Spinal cord (tissue), 10 donors: ENCODE data around the gene PXN. TPM values are rescaled to one million over a fixed set of nuclear protein-coding genes. Genes with fewer than 3 reads are reported as not detected.
"Not testable (repeated sequence)": the region's sequence is repeated elsewhere in the genome, so short reads cannot be mapped to it uniquely, and the experiment has no call there.

Experiments
- DNase-seq, 6 donors: peaks; one replicate each; pipeline versions ENCODE4 v3.0.0 to v3.0.0-alpha.2; 2013 to 2015; ENCODE audit warnings: low spot score in 6 of 6, low read depth in 4 of 6
- H3K27ac ChIP-seq: one replicate; pipeline ENCODE4 v1.5.1; 2013; ENCODE audit warnings: low read depth, low read length, control low read depth
- H3K27me3 ChIP-seq: one replicate; pipeline ENCODE4 v1.6.1; 2013; ENCODE audit warnings: low read length; ENCODE audit not compliant: control insufficient read depth, insufficient read depth
- H3K36me3 ChIP-seq: one replicate; pipeline ENCODE4 v1.6.1; 2013; ENCODE audit warnings: low read length; ENCODE audit not compliant: control insufficient read depth, insufficient read depth
- H3K4me1 ChIP-seq: one replicate; pipeline ENCODE4 v1.6.1; 2013; ENCODE audit warnings: low read length; ENCODE audit not compliant: control insufficient read depth, insufficient read depth
- H3K4me3 ChIP-seq: one replicate; pipeline ENCODE4 v1.5.1; 2013; ENCODE audit warnings: low read depth, low read length, control low read depth
- H3K9me3 ChIP-seq: one replicate; pipeline ENCODE4 v1.6.1; 2013; ENCODE audit warnings: low read length; ENCODE audit not compliant: control insufficient read depth, insufficient read depth
- WGBS: methylation state at CpG from one replicate; pipeline ENCODE4 v1.1.5; 2013; ENCODE audit warnings: missing lambda C conversion rate; ENCODE audit not compliant: insufficient coverage; 5-methylcytosine and 5-hydroxymethylcytosine counted together
- polyA plus RNA-seq, 2 donors: library from polyadenylated mRNA; unstranded; fragments of 120-200 nt; gene quantifications; one replicate each; pipeline ENCODE4 v1.2.1, GENCODE V29; 2013; ENCODE audit not compliant: insufficient read length in 2 of 2
- total RNA-seq, 2 donors: library from RNA; depleted of rRNA in 1 of 2; stranded (reverse); fragments of 120-200 nt in 1 of 2; fragments of >200 nt in 1 of 2; gene quantifications; one replicate each; pipeline versions ENCODE4 v1.2.3 to v1.2.4, GENCODE V29; 2013 to 2014
- donor health status: healthy.

Gene PXN
- total and polyA plus RNA-seq, 4 donors: 17.3 to 62.2 (median 36.0) TPM

- Histone ChIP-seq H3K4me3 (no peak overlapping the region), H3K4me1 (peaks cover 38% of the 10 kb centered on the region), H3K27me3 (no peaks in the 10 kb centered on the region), H3K9me3 (no peaks in the 10 kb centered on the region), H3K27ac (no peak overlapping the region), H3K36me3 (peaks cover 4% of the 10 kb centered on the region)
- 60% methylated on average over 1 of the region's 12 CpGs for WGBS
- no peak for DNase-seq
Observed at GRCh38 chr12:120252071-120252906, 13.2 kb downstream of the PXN start.

GRCh38 chr12:120251364-120252070 is 14.0 kb downstream of the PXN start:
- H3K27me3 ChIP-seq, H3K36me3 ChIP-seq, H3K4me3 ChIP-seq, DNase-seq, H3K9me3 ChIP-seq, H3K27ac ChIP-seq: not testable (repeated sequence)
- peaks cover 30% of the 10 kb centered on the region for H3K4me1 ChIP-seq
- no CpG with 5 or more reads among the region's 12 CpGs for WGBS

- Histone ChIP-seq H3K27me3 (no peaks in the 10 kb centered on the region), H3K4me3 (no peak overlapping the region), H3K4me1 (peaks cover 28% of the 10 kb centered on the region), H3K9me3 (no peaks in the 10 kb centered on the region), H3K36me3 (peaks cover 2% of the 10 kb centered on the region), H3K27ac (peak overlapping the region; percentile 54)
- 64% methylated on average over 7 of the region's 8 CpGs for WGBS
- no peak for DNase-seq
Observed at GRCh38 chr12:120249875-120250795, 15.4 kb downstream of the PXN start.

GRCh38 chr12:120249266-120249874 is 16.2 kb downstream of the PXN start:
- H3K4me1 ChIP-seq: peaks cover 31% of the 10 kb centered on the region

GRCh38 chr12:120247621-120248030 is 17.9 kb downstream of the PXN start:
- WGBS: 84% methylated on average over 4 of the region's 6 CpGs
- no peak overlapping the region for H3K27ac ChIP-seq

More at GRCh38 chr12:120249266-120249874, 16.2 kb downstream of the PXN start:
- Histone ChIP-seq H3K9me3 (no peaks in the 10 kb centered on the region), H3K27me3 (no peaks in the 10 kb centered on the region), H3K4me3 (no peak overlapping the region), H3K36me3 (no peaks in the 10 kb centered on the region), H3K27ac (peak overlapping the region; percentile 54)
- DNase-seq: no peak
- WGBS: 89% methylated on average over 1 of the region's 4 CpGs

GRCh38 chr12:120247183-120247582 is 18.3 kb downstream of the PXN start:
- H3K27me3 ChIP-seq: no peaks in the 10 kb centered on the region
- H3K4me3 ChIP-seq: no peak overlapping the region
- H3K9me3 ChIP-seq: no peaks in the 10 kb centered on the region
- WGBS: 91% methylated on average over 2 of the region's 3 CpGs
- H3K36me3 ChIP-seq: no peaks in the 10 kb centered on the region
- no peak overlapping the region for H3K27ac ChIP-seq
- peaks cover 34% of the 10 kb centered on the region for H3K4me1 ChIP-seq
- no peak for DNase-seq

More at GRCh38 chr12:120247621-120248030, 17.9 kb downstream of the PXN start:
- H3K4me3 ChIP-seq: no peak overlapping the region
- no peak for DNase-seq
- peaks cover 31% of the 10 kb centered on the region for H3K4me1 ChIP-seq
- H3K36me3 ChIP-seq: no peaks in the 10 kb centered on the region
- no peaks in the 10 kb centered on the region for H3K9me3 ChIP-seq
- no peaks in the 10 kb centered on the region for H3K27me3 ChIP-seq

GRCh38 chr12:120246705-120247104 is 18.8 kb downstream of the PXN start:
- H3K4me3 ChIP-seq, DNase-seq, H3K9me3 ChIP-seq, H3K36me3 ChIP-seq, H3K27ac ChIP-seq, H3K27me3 ChIP-seq: not testable (repeated sequence)
- peaks cover 39% of the 10 kb centered on the region for H3K4me1 ChIP-seq
- 82% methylated on average over 3 of the region's 5 CpGs for WGBS

GRCh38 chr12:120242971-120243699 is 22.4 kb downstream of the PXN start:
- no peaks in the 10 kb centered on the region for H3K27me3 ChIP-seq
- H3K4me3 ChIP-seq: no peak overlapping the region
- no peak overlapping the region for H3K27ac ChIP-seq
- H3K36me3 ChIP-seq: peaks cover 2% of the 10 kb centered on the region
- peaks cover 39% of the 10 kb centered on the region for H3K4me1 ChIP-seq
- H3K9me3 ChIP-seq: no peaks in the 10 kb centered on the region
- whole genome bisulfite sequencing: 100% methylated on average over 2 of the region's 8 CpGs
- DNase-seq: no peak
